GM19023 (cell line): ENCODE results near the gene GID8.

Experiments
- ATAC-seq: cut with Tn5 transposase; IDR thresholded peaks from one replicate; pipeline ENCODE4 v1.9.1; 2021; ENCODE audit warnings: mild to moderate bottlenecking, moderate library complexity; ENCODE audit not compliant: unreplicated experiment

The GID8 gene

DNA sequence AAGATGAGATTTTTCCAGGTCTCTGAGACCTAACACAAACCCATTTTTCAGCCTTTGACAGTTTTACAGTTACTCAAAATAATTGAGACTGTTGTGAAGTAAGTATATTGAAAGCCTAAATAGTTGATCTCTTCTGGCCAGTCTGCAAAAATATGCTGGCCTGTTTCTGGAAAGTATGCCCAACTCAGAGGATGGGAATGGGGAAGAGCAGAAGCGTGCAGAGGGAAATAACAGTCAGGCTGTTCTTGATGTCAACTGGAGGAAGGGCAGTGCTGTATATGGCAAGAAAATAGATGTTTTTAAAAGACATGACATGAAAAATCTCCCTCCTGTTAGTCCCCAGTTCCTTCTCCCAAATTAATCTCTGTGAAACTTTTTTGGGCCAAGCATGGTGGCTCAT, 3.8 kb downstream of the GID8 start:
- ATAC-seq: no peak

DNA sequence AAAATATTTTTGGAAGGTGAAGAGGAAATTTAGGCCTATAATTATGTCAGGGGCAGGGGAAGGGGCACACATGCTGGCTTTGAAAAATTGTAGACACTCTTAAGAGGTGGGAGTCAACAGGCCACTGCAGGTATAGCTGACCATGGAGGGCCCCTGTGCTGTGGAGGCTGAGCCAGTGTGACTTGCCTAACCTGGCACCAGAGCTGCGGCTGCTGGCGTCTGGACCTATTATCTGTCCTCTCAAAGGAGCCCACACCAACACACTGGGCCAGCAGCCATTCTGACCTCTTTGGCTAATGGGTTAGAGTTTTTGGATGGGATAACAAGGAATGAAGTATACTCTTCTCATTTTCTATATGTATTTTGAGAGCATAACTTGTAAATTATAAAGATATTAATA, 4.5 kb downstream of the GID8 start:
- no peak for ATAC-seq

DNA sequence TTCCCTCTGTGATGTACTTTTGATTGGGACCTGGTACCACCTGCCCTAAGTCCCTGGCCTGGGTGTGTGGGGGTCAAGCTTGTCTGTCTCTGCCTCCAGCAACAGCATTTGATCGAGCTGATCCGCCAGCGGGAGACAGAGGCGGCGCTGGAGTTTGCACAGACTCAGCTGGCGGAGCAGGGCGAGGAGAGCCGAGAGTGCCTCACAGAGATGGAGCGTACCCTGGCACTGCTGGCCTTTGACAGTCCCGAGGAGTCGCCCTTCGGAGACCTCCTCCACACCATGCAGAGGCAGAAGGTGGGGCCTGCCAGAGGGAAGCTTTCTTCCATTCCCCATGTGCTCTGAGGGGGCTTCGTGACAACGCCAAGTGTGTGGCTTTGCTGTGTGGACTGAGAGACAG, 5.4 kb downstream of the GID8 start:
- ATAC-seq: no peak

DNA sequence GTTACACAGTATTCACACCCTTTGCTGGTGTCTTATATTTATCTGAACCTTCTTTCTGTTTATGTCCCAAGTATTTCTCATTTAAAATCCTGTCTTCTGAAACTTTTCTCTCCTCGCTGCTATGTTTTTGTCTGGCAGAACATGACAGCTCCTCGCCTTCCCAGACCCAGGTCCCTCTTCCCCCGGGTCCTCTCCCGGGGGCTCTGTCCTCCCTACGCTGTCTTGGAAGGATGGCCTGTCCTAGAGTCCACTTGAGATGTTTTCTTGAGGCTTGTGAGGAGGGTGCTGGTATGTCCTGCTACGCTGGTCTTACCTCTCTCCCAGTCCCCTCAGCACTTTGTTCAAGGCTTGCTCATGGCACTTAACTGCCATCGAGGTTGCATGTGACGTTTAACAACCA, 6.2 kb downstream of the GID8 start:
- ATAC-seq: no peak

DNA sequence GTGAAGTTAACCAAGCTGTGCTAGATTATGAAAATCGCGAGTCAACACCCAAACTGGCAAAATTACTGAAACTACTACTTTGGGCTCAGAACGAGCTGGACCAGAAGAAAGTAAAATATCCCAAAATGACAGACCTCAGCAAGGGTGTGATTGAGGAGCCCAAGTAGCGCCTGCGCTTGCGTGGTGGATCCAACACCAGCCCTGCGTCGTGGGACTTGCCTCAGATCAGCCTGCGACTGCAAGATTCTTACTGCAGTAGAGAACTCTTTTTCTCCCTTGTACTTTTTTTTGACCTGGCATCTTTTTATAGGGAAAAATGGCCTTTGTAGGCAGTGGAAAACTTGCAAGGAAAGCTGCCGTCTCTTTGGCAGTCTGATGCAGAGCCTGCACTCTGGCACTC, 6.8 kb downstream of the GID8 start:
- ATAC-seq: no peak

DNA sequence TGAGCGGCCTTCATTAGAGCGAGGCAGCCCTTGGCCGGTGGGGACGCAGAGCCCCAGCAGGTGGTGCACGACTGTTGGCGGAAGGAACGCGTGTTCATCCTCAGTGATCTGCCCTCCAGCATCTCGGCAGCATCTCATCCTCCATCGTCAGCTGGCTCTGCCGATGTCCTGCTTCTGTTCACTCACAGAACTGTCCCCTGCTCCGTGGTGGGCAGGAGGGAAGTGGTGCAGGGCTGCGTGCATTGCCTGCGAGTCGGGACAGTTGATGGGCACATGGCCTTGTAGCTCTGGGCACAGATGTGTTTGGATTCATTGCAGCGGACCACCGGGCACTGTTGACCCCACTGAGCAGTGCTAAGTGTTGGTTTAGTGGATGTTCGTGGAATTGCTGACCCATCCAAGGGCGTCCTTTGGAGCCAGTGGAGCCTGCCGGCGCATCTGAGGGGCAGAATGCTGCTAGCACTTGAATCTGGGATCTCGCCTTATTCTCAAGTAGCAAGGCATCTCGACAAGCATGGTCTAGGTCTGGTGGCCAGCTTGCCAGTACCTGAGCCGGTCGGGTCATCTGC, 7.9 kb downstream of the GID8 start:
- ATAC-seq: no peak

DNA sequence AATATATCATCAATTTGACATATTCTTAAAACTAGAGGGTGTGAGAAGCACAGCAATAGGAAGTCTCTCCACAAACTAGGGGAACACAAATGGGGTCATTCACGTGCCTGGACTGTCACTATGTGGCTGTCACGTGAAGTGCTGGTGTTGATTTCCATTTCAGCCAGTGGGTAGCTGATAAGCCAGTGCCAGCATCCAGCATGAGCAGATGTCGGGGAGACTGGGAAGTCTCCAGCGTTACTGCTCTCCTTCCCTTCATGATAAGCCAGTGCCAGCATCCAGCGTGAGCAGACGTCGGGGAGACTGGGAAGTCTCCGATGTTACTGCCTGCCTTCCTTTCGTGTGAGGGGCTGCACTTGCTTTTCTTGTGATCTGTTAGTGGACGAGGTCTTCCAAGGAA, 9.0 kb downstream of the GID8 start:
- ATAC-seq: no peak

DNA sequence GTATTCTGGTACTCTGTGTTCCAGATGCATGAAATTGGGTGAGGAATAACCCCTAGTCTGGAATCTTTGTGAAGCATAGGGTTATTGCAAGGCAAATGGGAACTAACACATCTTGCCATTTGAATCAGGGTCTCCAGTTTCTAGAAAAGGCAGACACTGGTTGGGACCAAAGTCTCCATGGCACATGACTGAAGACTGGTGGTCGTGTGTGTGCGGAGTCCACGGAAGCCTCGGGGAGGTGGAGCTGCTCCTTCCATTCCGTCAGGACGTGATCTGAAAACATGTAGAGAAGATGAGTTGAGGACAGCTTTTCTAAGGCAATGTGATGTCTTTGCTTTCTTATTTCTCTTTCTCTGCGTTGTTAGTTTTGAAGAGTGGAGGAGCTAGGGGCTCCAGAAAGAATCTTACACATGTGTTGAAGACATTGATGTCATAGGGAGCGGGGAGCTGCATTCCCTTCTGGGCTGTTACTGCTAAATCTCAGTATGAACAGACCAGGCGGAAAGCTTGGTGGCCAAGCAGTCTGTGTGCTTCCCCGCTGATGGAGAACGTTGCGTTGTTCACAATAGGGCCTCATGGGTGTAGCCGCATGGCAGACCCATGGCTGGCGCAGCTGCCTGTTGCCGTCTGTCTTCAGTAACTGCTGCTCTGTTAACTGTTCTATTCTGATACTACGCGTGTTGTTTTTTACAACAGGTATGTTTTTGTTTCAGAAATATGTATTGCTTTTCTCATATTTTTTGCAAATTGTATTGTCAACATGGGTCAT, 9.8 kb downstream of the GID8 start:
- no peak for ATAC-seq

DNA sequence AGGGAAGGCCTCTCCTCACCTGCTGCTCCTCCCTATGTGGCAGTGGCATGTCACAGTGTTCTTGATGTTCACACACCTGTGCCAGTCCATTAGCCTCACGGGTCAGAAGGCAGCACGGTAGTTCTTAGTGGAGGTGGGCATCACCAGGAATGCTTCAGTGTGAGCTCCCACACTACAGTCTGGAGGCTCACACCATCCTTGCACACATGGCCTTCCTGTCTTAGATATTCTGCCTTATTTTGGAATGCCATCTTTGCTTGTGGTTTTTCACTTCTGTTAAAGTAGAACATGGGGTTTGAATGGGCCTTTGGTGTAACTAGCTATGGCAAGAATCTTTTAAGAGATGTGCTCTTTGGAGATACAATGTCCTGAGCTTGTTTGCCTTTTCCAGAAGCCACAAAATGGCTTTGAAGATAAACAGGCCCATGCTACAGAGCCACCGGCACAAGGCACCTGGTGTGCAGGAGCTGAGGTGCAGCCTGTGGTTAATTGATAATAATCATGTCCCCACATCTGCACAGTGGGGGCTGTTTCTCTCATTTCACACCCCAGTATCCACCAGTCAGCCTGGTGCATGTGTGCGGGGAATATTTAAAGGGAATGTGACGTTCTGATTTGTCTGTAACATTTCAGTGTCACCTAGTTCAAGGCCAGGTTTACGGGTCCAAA, 11.3 kb downstream of the GID8 start:
- no peak for ATAC-seq

DNA sequence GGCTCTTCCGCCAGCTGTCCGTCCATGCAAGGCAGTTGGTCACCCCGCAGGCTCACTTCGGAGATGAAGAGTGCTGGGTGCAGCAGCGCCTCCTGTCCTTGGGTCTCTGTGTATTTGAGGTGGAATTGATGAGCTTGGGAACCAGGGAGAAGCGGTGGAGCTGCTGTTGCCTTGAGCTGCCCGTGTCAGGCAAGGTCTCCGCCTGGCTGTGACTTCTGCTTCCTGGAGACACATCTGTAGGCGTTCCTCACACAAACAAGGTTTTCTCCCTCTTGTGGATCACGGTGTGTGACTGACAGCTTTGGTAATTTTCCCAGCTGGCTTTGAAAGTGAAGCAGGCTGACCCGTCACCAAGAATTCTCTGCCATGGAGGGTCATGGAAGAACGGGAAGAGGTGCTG, 12.0 kb downstream of the GID8 start:
- ATAC-seq: no peak

DNA sequence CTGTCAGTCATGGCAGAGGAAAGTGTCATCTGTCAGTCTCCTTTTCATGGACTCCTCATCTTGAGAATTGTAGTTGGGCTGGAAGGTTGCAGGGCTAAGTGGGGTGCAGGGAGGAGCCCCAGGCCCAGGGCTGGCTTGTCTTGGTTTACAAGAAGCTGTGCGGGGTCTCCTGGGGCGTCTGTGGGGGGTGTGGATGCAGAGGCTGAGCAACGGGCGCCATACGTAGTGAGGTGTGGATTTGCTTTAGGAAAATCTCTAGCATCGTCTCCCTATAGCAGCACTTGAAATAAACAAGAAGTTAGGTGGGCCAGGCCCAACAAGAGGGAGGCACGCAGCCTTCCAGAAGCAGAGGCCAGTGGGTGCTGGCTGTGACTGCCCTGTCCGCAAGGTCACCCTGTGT, 12.8 kb downstream of the GID8 start:
- no peak for ATAC-seq

DNA sequence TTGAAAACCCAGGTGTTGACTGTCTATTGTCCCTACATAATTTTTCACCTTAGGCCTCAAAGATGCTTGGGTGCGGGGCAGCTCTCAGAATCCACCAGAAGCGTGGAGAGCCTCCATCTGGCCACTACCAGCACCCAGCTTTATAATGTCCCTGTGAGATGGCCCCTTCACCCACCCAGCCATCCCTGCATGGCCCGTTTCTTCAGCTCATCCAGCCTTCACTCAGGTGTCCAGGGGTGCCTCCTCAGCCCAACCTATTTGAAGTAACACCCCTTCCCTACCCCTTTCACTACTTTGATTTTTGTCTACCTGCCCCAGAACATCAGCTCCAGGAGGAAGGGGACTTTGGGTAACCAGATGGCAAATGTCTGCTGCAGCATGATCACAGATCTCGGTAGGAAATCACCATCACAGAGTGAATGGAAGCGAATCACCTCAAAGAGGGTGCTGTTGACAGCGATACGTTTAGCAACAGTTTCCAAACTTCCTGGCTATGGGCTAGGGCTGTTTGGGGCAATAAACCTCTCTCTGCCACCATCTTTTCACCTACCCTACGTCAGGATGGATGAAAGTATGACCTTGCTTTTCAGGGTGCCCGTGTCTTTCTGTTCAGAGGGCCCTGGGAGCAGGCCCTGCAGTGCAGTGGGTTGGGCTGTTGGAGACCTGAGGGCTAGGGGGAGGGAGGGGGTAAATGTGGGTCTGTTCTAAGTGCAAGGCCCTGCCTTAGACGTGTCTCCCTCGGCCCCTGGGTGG, 13.4 kb downstream of the GID8 start:
- no peak for ATAC-seq

DNA sequence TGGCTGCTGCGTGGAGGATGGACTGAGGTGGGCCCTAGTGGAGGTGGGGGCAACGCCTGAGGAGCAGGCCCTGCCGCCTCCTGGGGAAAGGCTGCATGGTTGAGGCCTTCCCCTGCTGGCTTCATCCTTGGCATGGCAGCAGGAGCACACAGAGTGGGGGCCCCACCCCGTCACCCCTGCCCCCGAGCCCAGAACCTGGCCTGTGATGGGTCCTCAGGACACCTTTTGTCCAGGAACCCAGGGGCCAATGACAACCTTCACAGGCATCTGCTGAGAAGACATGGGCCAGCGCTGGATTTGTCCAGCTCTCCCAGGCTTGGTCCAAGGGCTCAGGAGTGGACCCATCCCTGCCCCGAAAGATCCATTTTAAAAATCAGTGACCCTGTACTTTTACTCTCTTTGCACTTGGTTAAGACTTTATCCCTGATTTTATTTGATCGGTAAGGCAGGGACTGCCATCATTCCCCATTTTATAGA, 14.0 kb downstream of the GID8 start:
- ATAC-seq: no peak

DNA sequence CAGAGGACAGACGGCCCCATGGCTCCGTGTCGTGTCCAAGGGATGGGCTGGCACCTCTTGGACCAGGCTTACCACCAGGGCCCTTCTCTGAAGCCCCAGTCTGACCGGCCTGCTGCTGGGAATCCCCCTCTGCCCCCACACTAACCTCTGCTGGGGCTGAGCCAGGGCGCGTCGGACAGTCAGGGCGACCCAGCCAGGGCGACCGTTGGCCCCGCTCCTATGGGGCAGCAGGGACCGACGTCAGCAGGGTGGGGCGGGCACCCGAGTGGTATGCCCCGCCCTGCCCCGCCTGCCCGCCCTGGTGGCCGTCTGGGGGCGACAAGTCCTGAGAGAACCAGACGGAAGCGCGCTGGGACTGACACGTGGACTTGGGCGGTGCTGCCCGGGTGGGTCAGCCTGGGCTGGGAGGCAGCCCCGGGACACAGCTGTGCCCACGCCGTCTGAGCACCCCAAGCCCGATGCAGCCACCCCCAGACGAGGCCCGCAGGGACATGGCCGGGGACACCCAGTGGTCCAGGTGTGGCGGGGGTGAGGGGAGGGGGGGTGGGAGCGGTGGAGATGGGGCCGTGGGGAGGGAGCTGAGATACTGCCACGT, 14.5 kb downstream of the GID8 start, which contains the start of gene SLC17A9:
Gene SLC17A9, plus strand, starts transcription at position 337 of the 595 bp plus-strand sequence. Its CDS starts 122 bp downstream, at position 459.
- peak; percentile 48 for ATAC-seq

DNA sequence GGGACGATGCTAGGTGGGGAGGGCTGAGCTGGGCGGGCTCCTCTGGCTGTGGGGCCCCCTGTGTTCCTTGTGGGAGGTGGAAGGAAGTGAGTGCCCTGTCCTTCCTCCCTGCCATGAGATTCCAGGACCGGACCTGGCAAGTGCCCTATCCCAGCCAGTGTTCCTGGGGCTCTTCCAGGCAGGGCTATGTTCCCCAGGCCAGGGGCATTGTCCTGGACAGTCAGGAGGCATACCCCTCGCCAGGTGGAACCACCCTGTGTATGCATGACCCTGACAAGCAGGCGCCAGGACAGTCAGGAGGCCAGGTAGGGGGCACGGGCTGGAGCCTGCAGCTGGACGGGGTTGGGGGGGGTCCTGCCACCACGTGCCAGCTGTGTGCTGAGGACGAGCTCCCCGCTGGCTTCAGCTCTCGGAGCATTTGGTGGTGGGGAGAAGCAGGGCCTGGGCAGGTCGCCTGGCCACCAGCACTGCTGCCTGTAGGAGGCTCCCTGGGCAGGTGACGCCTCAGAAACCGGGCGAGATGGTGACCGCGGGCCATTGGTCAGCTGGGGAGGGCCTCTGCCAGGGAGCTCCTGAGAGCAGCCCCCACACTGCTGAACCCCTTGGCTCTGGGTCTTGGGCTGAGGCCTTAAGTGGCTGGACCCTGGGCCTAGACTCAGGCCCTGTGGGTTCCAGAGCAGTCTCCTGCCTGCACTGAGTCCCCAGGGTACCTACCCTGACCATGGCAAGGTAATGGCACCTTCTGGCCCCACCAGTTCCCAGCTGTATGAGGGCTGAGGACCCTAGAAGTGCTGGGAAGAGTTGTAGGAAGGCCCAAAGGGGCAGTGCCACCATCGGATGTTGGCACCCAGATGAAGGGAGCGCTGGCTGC, 15.3 kb downstream of the GID8 start:
- peak; percentile 2 for ATAC-seq

DNA sequence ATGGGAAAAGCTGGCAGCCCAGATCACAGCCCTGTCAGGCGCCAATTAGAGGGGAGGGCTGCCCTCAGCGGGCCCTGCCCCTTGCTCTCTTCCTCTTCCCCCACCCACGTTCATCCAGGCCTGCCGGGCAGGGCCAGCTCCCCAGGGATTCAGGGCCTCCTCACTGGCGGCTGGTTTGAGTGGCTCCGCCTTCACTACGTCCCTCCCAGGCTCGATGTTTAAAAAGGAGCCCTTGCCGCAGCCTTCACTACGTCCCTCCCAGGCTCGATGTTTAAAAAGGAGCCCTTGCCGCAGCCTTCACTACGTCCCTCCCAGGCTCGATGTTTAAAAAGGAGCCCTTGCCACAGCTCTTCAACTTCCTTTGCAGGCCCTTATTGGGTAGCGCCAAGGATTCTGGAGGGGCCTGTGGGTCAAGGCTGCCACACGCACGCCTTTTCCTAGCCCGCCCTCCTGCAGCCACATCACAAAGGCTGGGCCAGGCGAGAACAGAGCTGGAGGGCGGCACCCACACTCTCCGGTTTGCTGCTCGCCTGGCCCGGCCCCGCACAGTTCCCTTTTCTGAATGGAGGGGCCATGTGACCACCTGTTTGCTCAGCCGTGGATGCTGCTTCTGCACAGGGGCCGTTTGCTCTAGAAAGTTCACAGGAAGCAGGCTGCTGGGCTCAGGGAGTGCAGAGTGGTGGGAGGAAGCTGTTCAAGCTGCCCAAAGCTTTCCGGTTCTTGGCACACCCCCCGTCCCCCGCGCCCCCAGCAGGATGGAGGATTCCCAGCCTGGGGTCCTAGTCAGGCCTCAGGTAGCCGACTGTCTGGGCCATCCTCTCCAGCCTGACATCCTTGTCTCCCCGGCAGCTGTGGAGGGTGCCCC, 16.1 kb downstream of the GID8 start:
- ATAC-seq: peak; percentile 77

DNA sequence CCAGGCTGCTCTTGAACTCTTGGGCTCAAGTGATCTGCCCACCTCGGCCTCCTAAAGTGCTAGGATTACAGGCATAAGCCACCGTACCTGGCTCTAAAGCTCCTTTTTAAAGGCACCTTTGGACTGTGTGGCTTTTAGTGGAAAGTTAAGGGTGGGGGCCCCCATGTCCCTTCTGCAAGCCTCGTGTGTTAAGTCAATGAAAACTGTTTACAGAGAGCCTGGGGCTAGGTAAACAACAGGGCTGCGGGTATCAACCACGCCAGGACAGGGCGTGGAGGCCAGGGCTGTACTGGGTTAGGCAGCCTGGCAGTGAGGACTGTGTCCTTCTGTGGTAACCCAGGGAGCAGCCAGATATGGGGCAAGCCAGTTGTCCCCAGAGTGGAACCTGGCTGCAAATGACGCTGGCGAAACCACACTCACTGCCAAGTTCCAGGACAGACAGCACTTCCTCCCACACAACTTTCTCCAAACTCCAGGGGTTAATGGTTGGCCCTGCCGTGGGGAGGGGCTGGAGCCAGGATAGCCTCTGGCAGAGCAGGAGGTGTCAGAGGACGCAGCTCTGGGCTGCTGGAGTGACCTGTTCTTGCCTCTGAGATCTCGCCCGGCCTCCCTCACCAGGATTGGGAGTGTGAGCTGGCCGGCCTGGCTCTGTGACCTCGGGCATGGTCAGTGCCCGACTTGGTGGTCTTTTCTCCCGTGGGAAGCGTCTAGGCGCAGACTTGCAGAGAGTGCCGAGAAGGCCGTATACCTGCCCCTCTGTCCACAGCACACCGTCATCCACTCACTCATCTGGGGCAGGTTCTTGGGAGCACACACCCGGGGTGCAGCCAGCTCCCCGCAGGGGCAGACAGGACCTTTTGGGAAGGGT, 17.8 kb downstream of the GID8 start:
- no peak for ATAC-seq
